Activated CD8-positive, alpha-beta memory T cell treated with anti-CD3 and anti-CD28 coated beads, Interleukin-2, amount 50 U/mL, for 1 hour (primary cell): ENCODE results near the gene PADI1.
"Not testable (repeated sequence)": the region's sequence is repeated elsewhere in the genome, so short reads cannot be mapped to it uniquely, and the experiment has no call there.

Experiments
- DNase-seq: peaks from one replicate; pipeline ENCODE4 v3.0.0-alpha.2; 2020; ENCODE audit errors: extremely low read depth

PADI1 gene

GRCh38 chr1:17241011-17241779 lies 36.3 kb downstream of the PADI1 start:
- DNase-seq, result not testable (repeated sequence)

- DNase-seq, result not testable (repeated sequence)
These were observed 36.8 kb downstream of the PADI1 start for GRCh38 chr1:17241780-17242074.

- no peak for DNase-seq
These were observed 38.3 kb downstream of the PADI1 start for GRCh38 chr1:17243274-17243673.

GRCh38 chr1:17244821-17245740 lies 40.2 kb downstream of the PADI1 start:
- DNase-seq, result no peak

GRCh38 chr1:17245816-17246325 lies 40.9 kb downstream of the PADI1 start:
- DNase-seq, result no peak

- no peak for DNase-seq
These were observed 42.0 kb downstream of the PADI1 start for GRCh38 chr1:17246971-17247370.

- no peak for DNase-seq
These were observed 43.9 kb downstream of the PADI1 start, which contains the start of gene PADI3 for GRCh38 chr1:17248781-17249180. Gene PADI3 (plus strand): TSS chr1:17249098. CDS start chr1:17249138, 40 bp downstream.

- DNase-seq, result no peak
These were observed 45.7 kb downstream of the PADI1 start for GRCh38 chr1:17250601-17251000.

GRCh38 chr1:17251246-17251645 lies 46.3 kb downstream of the PADI1 start:
- DNase-seq, result no peak

GRCh38 chr1:17251701-17252376 lies 46.9 kb downstream of the PADI1 start:
- DNase-seq, result no peak

GRCh38 chr1:17255336-17255735 lies 50.4 kb downstream of the PADI1 start:
- no peak for DNase-seq

GRCh38 chr1:17258116-17258757 lies 53.3 kb downstream of the PADI1 start:
- no peak for DNase-seq

GRCh38 chr1:17258758-17259130 lies 53.8 kb downstream of the PADI1 start:
- no peak for DNase-seq

GRCh38 chr1:17259233-17259873 lies 54.4 kb downstream of the PADI1 start:
- no peak for DNase-seq

- DNase-seq, result no peak
These were observed 55.3 kb downstream of the PADI1 start for GRCh38 chr1:17260264-17260663.

GRCh38 chr1:17260738-17261137 lies 55.8 kb downstream of the PADI1 start:
- DNase-seq, result no peak

- no peak for DNase-seq
These were observed 59.0 kb downstream of the PADI1 start for GRCh38 chr1:17263936-17264335.

GRCh38 chr1:17264470-17264869 lies 59.5 kb downstream of the PADI1 start:
- DNase-seq, result no peak

- no peak for DNase-seq
These were observed 60.2 kb downstream of the PADI1 start for GRCh38 chr1:17265162-17265561.

- no peak for DNase-seq
These were observed 61.0 kb downstream of the PADI1 start for GRCh38 chr1:17265950-17266349.
